Measurements from ENCODE around the gene CDKL4. TPM values are rescaled to one million over a fixed set of nuclear protein-coding genes. Genes with fewer than 3 reads are reported as not detected.
A peak's percentile ranks its signal among the peaks of the same experiment; 100 is the strongest.
"Not testable (repeated sequence)": the region's sequence is repeated elsewhere in the genome, so short reads cannot be mapped to it uniquely, and the experiment has no call there.

The CDKL4 gene
- total RNA-seq, 3 donors from 2014 or later: 0.33 to 2.6 TPM; not detected in 1

GRCh38 chr2:39246382-39246980 is 2.7 kb upstream of the CDKL4 start:
- Histone ChIP-seq H3K27ac (no peak overlapping the region), H3K36me3 (peaks cover 3% of the 10 kb centered on the region), H3K4me3 (no peak overlapping the region), H3K9me3 (no peaks in the 10 kb centered on the region), H3K27me3 (no peaks in the 10 kb centered on the region), H3K4me1 (no peaks in the 10 kb centered on the region)
- no peak for DNase-seq (ENCODE audit: low spot score in 2 of 2)
- TF ChIP-seq, protein P1, sequence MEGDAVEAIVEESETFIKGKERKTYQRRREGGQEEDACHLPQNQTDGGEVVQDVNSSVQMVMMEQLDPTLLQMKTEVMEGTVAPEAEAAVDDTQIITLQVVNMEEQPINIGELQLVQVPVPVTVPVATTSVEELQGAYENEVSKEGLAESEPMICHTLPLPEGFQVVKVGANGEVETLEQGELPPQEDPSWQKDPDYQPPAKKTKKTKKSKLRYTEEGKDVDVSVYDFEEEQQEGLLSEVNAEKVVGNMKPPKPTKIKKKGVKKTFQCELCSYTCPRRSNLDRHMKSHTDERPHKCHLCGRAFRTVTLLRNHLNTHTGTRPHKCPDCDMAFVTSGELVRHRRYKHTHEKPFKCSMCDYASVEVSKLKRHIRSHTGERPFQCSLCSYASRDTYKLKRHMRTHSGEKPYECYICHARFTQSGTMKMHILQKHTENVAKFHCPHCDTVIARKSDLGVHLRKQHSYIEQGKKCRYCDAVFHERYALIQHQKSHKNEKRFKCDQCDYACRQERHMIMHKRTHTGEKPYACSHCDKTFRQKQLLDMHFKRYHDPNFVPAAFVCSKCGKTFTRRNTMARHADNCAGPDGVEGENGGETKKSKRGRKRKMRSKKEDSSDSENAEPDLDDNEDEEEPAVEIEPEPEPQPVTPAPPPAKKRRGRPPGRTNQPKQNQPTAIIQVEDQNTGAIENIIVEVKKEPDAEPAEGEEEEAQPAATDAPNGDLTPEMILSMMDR (IDR thresholded peaks at IDR 0.05): no peak
- TF ChIP-seq POLR2AphosphoS5 (IDR thresholded peaks at IDR 0.05): no peak
- intact Hi-C loops (cut with DNase I; ENCODE audit: low total_unique reads): no loop called here

DNA sequence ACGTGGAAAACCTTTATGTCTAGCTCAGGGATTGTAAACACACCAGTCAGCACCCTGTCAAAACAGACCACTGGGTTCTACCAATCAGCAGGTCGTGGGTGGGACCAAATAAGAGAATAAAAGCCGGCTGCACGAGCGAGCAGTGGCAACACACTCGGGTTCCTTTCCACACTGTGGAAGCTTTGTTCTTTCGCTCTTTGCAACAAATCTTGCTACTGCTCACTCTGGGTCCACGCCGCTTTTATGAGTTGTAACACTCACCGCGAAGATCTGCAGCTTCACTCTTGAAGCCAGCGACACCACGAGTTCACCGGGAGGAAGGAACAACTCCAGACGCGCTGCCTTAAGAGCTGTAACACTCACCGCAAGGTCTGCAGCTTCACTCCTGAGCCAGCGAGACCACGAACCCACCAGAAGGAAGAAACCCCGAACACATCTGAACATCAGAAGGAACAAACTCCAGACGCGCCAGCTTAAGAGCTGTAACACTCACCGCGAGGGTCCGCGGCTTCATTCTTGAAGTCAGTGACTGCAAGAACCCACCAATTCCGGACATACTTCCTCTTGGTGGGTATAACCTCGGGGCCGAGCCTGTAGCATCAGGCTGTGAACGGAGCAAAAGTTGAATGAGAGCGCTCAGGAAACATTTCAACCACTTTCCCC is 1.3 kb upstream of the CDKL4 start:
- H3K27me3 ChIP-seq; H3K4me3 ChIP-seq; H3K36me3 ChIP-seq; H3K9me3 ChIP-seq; H3K4me1 ChIP-seq; intact Hi-C loops (cut with DNase I; ENCODE audit: low total_unique reads); DNase-seq (ENCODE audit: low spot score in 2 of 2); H3K27ac ChIP-seq: not testable (repeated sequence)

GRCh38 chr2:39244241-39244862 is 582 bp upstream of the CDKL4 start:
- H3K9me3 ChIP-seq; H3K36me3 ChIP-seq; DNase-seq (ENCODE audit: low spot score in 2 of 2); H3K27ac ChIP-seq; H3K27me3 ChIP-seq; H3K4me1 ChIP-seq; intact Hi-C loops (cut with DNase I; ENCODE audit: low total_unique reads): not testable (repeated sequence)
- peak overlapping the region in 2 of 3 donors; percentile 34 to 67 for H3K4me3 ChIP-seq

GRCh38 chr2:39241588-39241987 is 2.2 kb downstream of the CDKL4 start:
- no peak overlapping the region for H3K4me3 ChIP-seq

DNA sequence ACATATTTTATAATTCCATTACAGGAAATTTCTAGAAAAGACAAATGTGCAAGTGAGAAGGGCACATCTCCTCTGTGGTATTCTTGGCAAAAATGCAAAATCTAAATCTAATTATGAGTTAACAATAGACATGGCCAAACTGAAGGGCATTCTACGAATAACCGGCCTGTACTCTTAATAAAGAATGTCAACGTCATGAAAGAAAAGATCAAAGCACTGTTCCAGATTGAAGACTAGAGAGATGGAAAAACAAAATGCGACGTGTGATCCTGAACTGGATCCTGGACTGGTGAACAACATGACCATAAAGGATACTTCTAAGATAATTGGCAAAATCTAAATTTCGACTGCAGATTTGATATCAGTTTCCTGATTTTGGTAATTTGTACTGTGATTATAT is 3.0 kb downstream of the CDKL4 start:
- no peak for DNase-seq (ENCODE audit: low spot score in 2 of 2)
- TF ChIP-seq POLR2A (IDR thresholded peaks at IDR 0.05) (no peak), POLR2AphosphoS5 (IDR thresholded peaks at IDR 0.05) (no peak)
- TF ChIP-seq, protein P1 (IDR thresholded peaks at IDR 0.05): no peak
- Histone ChIP-seq H3K27ac (no peak overlapping the region), H3K27me3 (no peaks in the 10 kb centered on the region), H3K36me3 (no peaks in the 10 kb centered on the region), H3K4me1 (no peaks in the 10 kb centered on the region), H3K4me3 (no peak overlapping the region), H3K9me3 (no peaks in the 10 kb centered on the region)
- intact Hi-C loops (cut with DNase I; ENCODE audit: low total_unique reads): no loop called here

More at GRCh38 chr2:39241588-39241987, 2.2 kb downstream of the CDKL4 start:
- Histone ChIP-seq H3K36me3 (no peaks in the 10 kb centered on the region), H3K4me1 (no peaks in the 10 kb centered on the region), H3K9me3 (no peaks in the 10 kb centered on the region), H3K27ac (no peak overlapping the region), H3K27me3 (no peaks in the 10 kb centered on the region)
- intact Hi-C loops (cut with DNase I; ENCODE audit: low total_unique reads): no loop called here
- DNase-seq (ENCODE audit: low spot score in 2 of 2): no peak
- TF ChIP-seq, protein P1 (IDR thresholded peaks at IDR 0.05): no peak
- TF ChIP-seq POLR2A (IDR thresholded peaks at IDR 0.05) (no peak), POLR2AphosphoS5 (IDR thresholded peaks at IDR 0.05) (no peak)

GRCh38 chr2:39234754-39235153 is 9.0 kb downstream of the CDKL4 start:
- intact Hi-C loops (cut with DNase I; ENCODE audit: low total_unique reads): no loop called here
- TF ChIP-seq POLR2AphosphoS5 (IDR thresholded peaks at IDR 0.05) (no peak), POLR2A (IDR thresholded peaks at IDR 0.05) (no peak)
- TF ChIP-seq, protein P1 (IDR thresholded peaks at IDR 0.05): no peak
- DNase-seq (ENCODE audit: low spot score in 2 of 2): no peak
- no peaks in the 10 kb centered on the region for H3K27me3 ChIP-seq
- no peak overlapping the region for H3K27ac ChIP-seq
- H3K4me3 ChIP-seq: no peak overlapping the region
- no peaks in the 10 kb centered on the region for H3K9me3 ChIP-seq
- H3K4me1 ChIP-seq: no peaks in the 10 kb centered on the region
- H3K36me3 ChIP-seq: no peaks in the 10 kb centered on the region
